NCI-H2196 (cell line): ENCODE results near the gene TMEM63C.

Experiments used
- DNase-seq: peaks from one replicate; lab custom pipeline; 2025; ENCODE audit not compliant: unreplicated experiment; lab: John Stamatoyannopoulos, UW

The TMEM63C gene, protein sequence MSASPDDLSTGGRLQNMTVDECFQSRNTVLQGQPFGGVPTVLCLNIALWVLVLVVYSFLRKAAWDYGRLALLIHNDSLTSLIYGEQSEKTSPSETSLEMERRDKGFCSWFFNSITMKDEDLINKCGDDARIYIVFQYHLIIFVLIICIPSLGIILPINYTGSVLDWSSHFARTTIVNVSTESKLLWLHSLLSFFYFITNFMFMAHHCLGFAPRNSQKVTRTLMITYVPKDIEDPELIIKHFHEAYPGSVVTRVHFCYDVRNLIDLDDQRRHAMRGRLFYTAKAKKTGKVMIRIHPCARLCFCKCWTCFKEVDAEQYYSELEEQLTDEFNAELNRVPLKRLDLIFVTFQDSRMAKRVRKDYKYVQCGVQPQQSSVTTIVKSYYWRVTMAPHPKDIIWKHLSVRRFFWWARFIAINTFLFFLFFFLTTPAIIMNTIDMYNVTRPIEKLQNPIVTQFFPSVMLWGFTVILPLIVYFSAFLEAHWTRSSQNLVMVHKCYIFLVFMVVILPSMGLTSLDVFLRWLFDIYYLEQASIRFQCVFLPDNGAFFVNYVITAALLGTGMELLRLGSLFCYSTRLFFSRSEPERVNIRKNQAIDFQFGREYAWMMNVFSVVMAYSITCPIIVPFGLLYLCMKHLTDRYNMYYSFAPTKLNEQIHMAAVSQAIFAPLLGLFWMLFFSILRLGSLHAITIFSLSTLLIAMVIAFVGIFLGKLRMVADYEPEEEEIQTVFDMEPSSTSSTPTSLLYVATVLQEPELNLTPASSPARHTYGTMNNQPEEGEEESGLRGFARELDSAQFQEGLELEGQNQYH

GRCh38 chr14:77181603-77182437, at the start of gene TMEM63C:
TMEM63C (plus strand) TSS chr14:77181798; CDS start chr14:77218814, 37,016 bp downstream.
- peak; percentile 96 for DNase-seq

- no peak for DNase-seq
Measured at GRCh38 chr14:77131871-77132486, 49.6 kb upstream of the TMEM63C start.

DNA sequence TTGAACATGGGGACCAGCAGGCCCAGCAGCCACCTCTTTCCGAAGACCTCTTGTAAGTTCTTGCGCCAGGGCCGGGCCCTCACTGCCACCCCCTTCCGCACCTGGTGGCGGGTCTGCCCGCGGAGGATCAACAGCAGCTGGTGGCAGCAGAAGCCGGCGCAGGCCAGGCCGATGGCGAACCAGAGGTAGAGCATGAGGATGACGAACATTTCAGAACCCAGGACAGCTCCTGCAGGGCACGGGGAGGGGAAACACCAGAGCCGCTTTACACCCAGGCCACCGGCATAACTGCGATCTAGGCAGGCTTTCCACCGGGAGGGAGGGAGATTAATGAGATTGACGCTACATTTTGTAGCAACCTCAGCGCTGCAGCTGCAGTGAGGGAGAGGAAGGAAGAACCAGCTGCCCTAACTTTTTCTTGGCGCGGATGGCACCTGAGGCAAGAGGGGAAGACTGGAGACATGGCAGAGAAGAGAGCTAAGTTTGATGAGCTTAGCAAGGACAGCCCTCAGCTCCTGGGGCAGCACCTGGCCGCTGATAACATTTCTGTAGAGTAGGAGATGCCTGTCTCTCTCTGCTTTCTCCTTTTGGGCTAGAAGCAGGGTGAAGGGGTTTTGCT, 47.8 kb upstream of the TMEM63C start:
- DNase-seq, result no peak

DNA sequence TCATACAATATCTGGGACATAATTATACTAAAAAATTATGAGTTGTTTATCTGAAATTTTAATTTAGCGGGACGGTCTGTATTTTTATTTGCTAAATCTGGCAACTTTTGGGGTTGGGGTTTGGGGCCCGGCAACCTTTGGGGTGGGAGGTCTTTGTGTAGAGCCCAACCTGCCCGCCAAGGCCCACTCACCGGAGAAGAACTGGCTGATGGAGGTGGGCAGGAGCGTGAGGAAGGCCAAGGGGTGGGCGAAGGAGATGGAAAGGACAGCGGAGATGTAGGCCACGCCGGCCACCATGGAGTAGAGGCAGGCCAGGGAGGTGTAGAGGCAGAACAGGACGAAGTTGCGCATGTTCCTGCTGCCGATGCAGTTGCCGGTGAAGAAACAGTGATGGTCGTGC, 42.6 kb upstream of the TMEM63C start:
- DNase-seq, result no peak

DNA sequence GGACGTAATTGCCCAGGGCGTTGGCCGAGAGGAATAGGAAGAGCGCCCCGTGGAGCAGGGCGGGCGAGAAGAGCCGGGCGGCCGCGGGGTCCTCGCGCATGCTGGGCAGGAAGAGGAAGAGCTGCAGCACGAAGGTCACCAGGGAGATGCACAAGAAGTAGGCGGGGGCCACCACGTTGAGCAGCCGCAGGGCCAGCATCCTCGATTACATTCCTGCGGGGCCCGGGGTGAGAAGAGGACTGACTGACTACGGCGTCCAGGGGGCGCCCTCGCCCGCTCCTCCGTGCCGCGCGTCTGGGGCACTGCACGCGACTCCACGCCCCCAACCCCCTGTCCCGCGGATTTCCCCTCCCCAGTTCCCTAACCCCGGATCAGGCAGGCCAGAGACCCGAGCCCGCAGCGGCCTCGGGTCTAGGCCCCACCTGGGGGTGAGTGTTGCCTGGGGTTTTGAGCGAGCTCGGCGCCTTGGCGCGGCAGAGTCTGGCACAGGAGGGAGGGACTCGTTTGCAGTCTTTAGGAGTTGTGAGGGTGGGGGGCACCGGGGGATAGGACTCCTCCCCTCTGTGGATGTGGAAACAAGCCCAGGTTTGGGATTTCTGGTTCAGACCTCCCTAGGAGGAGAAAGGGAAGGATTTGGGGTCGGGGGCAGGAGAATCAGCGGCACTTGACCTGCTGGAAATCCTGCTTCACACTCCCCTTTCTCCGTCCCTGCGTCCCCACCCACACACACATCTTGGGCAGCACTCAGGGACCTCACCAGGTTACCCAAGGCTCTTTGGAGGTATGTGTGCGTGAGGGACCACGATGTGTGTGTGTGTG, 41.8 kb upstream of the TMEM63C start:
- DNase-seq, result peak; percentile 74

GRCh38 chr14:77140359-77141213, 41.0 kb upstream of the TMEM63C start:
- DNase-seq, result peak; percentile 21

GRCh38 chr14:77141214-77142004, 40.2 kb upstream of the TMEM63C start, which contains the start of gene ZDHHC22:
ZDHHC22 (minus strand) TSS chr14:77141791; CDS start chr14:77139738, 2,053 bp downstream.
- peak; percentile 68 for DNase-seq

GRCh38 chr14:77142005-77142800, 39.4 kb upstream of the TMEM63C start:
- DNase-seq, result no peak

DNA sequence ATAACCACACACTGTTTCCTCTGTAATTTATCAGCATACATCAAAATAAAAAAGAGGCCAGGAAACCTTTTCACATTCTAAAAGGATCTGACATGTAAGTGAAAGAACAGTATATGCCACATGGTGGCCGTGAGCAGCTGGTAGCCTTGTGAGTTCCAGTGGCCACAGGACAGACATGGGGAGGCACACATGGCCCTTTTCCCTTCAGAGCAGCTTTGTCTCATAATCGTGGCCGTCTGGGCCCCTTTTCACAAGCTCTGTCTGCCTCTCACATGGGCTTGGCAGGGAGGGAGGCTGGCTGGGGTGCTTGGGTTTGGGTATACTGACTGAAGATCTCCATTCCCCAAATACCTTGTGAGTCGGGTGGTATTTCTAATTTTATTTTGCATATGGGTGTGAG, 38.5 kb upstream of the TMEM63C start:
- no peak for DNase-seq

GRCh38 chr14:77144412-77145115, 37.0 kb upstream of the TMEM63C start:
- no peak for DNase-seq

DNA sequence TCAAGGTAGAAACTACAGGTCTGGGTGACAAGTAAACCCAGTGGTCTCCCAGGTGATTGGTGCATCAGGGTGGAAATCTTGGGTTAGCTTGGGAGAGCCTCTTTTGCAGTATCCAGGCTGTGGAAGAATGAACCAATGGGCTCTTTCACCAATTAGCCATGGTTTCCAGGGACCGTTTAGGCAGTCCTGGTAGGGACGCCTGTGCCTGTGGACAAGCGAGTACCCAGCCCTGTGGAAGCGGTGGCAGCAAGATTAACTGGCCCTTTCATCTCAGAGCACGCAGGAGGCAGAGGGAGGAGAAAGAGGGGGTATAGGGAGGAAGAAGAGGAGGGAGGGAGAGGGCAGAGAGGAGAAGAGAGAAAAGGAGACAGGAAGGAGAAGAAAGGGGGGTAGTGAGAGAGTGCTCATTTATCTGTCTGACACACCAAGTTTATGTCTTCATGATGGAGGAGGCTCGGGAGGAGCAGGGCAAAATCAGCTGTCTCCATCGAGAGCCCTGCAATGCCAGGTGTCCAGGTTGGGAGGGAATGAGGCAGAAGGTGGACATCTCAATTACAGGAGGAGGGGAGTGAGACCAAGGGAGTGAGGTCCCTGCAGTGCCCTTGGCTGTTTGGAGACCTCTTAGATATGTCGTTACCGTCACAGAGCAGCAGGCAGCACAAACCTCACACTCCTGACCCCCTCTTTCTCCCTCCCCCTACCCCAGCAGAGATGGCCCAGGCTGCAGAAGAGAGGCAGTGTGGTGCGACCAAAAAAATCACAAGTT, 35.4 kb upstream of the TMEM63C start:
- no peak for DNase-seq

DNA sequence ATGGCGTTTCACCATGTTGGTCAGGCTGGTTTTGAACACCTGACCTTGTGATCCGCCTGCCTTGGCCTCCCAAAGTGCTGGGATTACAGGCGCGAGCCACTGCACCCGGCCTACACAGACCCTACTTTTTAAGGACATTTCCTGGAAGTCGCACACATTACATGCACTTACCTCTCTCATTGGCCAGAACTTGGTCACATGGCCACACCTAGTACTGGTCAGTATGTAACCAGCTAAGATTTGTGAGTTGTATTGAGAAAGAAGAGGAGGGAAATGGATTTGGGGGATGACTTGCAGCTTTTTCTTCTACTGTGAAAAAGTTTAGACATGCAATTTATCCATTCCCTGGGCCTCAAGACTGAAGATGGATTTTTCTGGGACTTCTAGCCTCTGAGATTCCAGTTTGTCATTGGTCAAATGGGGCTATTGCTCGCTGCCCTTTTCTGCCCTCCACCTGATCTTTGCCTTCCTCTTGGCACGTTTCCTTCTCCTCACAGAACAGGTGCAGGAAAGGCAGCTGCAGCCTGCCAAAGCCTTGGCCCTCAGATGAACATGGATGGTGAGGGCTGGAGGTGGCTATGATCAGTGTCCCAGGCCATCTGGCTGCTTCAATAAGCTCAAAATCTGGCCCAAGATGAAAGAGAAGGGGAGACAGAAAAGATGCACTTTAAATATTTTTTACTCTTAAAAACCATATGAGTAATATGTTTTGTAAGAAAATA, 32.9 kb upstream of the TMEM63C start:
- DNase-seq, result peak; percentile 83

GRCh38 chr14:77151245-77151644, 30.4 kb upstream of the TMEM63C start:
- peak; percentile 50 for DNase-seq

- peak; percentile 70 for DNase-seq
Measured at GRCh38 chr14:77151918-77152588, 29.5 kb upstream of the TMEM63C start.
